Measurements from ENCODE around the gene C5orf47.

The C5orf47 gene

DNA sequence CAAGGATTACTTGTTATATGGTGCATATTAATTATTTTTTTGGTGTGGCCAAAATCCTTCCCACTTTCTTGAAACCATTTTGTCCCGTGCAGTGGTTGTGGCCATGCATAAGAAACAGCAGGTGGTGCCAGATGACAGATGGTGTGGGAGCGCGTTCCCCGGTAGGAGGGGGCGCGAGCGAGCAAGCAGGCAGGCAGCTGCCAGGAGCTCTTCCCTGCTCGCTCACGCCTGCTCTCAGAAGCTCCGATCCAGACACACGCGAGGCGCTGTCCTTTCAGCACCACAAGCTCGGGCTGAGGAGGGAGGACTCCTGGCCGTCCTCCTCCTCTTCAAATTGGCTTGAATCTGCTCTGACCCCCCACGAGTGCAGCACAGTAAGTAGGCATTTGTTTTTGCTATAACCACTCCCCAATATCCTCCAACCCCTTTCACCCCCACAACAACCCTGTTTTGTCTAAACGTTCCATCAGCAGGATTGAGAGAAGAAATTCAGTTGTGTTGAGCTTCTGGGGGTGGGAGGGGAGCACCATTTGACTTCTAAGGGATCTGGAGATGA, 56.6 kb downstream of the C5orf47 start, which contains the start of gene NSG2:
Gene NSG2 (plus strand): TSS at position 237 of the 556 bp plus-strand sequence. CDS start 1,050 bp downstream, outside the sequence.
- no peak for DNase-seq

- no peak for DNase-seq
These were observed 57.6 kb downstream of the C5orf47 start for GRCh38 chr5:174046558-174046957.

GRCh38 chr5:174047472-174048099, 58.6 kb downstream of the C5orf47 start:
- no peak for DNase-seq

- DNase-seq = no peak
These were observed 63.7 kb downstream of the C5orf47 start for GRCh38 chr5:174052636-174053035.

GRCh38 chr5:174053905-174054304, 64.9 kb downstream of the C5orf47 start:
- no peak for DNase-seq

Data from stimulated activated naive CD4-positive, alpha-beta T cell treated with Interleukin-2 at 50 U/mL for 16 hours (primary cell).